NOMO-1 treated with DMSO at 0.1 percent for 48 hours (cell line): ENCODE data around the gene GMEB1.
"Not testable (repeated sequence)": the region's sequence is repeated elsewhere in the genome, so short reads cannot be mapped to it uniquely, and the experiment has no call there.

Experiments
- DNase-seq: peaks from one replicate; lab custom pipeline; 2025; ENCODE audit not compliant: unreplicated experiment; lab: John Stamatoyannopoulos, UW

The GMEB1 gene, protein sequence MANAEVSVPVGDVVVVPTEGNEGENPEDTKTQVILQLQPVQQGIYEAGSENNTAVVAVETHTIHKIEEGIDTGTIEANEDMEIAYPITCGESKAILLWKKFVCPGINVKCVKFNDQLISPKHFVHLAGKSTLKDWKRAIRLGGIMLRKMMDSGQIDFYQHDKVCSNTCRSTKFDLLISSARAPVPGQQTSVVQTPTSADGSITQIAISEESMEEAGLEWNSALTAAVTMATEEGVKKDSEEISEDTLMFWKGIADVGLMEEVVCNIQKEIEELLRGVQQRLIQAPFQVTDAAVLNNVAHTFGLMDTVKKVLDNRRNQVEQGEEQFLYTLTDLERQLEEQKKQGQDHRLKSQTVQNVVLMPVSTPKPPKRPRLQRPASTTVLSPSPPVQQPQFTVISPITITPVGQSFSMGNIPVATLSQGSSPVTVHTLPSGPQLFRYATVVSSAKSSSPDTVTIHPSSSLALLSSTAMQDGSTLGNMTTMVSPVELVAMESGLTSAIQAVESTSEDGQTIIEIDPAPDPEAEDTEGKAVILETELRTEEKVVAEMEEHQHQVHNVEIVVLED

DNA sequence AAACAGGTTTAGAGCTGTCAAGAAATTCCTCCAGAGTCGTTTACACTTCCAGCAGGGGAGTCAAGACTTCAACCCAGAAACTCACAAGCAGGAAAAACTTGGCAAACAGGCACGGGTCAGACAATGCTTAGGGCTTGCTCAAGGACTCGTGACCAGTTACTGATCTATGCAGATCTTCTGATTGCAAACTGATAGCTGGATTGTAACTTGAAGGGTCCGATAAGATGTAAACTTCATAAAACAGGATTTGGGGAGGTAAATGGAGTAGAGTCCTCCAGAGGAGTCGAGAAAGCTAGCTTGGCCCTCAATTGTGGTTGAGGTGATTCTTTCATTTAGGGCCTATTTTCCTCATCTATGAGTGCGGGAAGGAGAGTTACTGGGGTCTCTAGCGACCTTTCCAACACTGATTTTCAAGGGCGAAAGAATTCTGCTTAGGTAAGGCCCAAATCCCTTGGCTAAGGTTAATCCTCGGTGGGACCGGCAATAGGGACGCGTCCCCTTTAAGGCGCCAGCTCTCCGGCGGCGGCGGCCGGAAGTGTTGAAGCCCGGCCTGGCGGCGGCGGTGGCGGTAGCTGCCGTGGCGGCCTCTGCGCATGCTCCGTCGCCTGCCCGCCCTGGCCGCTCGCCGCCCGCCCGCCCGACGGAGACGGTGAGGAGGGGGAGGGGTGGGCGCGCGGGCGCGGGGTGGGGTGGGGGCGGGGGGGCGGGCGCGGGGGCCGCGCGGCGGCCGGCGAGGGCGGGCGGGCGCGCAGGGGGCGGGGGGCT, at the start of gene GMEB1:
Gene GMEB1 (plus strand): TSS at position 594 of the 765 bp plus-strand sequence. CDS start 14,829 bp downstream, outside the sequence.
- peak; percentile 71 for DNase-seq

DNA sequence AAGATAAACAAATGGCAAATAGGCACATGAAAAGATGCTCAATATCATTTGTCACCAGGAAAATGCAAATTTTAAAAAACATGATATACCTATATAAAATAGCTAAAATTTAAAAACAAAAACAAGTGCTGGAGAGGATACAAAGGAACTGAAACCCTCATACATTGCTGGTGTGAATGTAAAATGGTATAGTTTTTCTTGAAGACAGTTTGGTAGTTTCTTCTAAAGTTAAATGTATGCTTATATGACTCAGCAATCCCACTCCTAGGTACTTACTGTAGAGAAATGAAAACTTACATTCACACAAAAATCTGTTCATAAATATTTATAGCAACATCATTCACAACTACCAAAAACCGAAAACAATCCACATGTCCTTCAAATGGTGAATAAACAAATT, 36.9 kb upstream of the GMEB1 start:
- no peak for DNase-seq

DNA sequence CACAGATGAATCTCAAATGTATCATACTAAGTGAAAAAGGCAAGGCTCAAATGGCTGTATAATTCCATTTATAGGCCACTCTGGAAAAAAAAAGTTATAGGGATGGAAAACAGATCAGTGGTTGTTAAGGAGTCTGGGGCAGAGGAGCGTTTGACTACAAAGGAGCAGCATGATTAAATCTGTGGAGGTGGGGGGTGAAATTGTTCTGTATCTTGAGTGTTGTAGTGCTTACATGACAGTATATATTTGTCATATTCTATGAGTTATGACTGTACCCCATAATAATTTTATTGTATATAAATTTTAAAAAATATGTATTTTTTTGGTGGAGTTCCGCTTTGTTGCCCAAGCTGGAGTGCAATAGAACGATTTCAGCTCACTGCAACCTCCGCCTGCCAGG, 36.0 kb upstream of the GMEB1 start:
- no peak for DNase-seq

DNA sequence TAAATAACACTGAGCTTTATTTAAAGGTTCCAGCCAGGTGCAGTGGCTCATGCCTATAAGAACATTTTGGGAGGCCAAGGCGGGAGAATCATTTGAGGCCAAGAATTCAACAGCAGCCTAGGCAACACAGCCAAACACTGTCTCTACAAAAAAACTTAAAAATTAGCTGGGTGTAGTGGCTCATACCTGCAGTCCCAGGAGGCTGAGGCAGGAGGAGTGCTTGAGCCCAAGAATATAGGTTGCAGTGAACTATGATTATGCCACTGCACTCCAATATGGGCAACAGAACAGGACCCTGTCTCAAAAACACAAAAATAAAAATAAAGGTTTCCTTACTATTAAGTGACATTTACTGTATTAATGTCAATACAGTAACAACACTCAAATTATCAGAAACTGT, 27.8 kb upstream of the GMEB1 start:
- no peak for DNase-seq

DNA sequence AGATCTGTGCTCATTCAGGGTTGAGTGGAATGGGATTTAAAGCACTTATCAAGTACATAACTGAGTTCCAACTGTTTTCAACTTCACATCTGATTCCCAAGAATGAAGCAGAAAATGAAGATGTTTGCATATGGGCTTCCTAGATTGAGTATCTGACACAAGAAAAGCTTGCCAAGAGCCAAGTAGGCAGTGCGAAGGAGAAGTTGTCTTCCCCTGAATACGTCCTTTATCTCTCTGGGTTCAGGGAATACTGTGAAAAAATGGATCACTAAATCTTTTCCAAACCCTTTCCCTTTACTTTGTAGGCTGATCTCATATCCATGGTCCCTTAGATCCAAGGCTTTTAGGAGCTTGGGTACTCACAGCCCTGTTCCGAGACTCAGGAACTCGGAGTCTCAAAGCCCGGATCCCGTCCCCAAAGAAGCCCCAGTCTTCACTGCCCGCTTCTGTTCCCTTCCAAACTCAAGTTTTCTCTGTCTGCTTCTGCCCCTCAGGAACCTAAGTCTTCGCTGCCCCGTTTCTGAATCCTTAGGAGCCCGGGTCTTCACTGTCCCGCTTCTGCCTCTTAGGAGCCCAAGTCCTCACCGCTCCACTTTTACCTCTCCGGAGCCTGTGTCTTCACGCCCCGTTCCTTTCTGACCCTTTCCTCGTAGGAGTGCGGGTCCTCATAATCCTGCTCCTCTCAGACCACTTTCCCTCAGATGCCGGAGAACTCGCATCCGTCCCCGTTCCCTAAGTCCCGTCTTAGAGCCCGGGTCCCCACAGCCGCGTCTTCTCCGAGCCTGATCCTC, 26.3 kb upstream of the GMEB1 start:
- no peak for DNase-seq

DNA sequence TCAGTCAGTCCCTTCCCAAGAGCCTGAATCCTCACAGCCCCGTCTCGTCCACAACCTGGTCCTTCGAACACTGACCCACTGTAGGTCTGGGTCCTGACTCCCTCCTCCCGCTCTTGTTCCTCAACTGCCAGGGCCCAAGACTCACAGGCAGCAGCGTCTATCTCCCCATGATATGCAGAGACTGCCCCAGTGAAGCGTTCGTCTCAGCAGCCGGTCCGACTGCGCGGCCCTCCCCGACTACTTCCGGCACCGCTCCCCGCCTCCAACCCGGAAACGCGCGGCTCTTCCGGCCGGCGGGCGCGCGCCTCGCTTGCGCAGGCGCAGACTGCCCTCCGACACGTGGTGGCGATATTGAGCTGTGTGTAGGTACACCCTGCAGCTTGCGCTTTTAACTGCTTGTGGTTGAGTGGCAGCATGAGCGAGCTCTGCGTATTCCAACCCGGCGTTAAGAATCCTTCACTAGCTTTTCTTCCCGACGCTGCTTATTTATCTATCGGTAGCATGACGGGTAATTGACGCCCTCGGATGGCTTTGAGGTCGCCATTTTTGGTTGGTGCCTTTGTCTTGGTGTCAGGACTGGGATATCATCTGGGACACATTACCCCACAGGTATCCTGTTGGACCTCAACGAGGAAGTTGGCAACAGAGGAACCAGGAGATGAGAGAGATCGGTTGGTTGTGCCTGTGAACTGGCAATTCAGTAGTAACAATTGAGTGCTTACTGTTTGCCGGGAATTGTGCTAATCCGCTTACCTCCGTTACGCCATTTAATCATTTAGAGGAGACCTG, 25.5 kb upstream of the GMEB1 start, which contains the start of gene TAF12:
Gene TAF12 (minus strand): TSS at position 221 of the 789 bp plus-strand sequence. CDS start 20,986 bp downstream, outside the sequence.
- peak; percentile 94 for DNase-seq

DNA sequence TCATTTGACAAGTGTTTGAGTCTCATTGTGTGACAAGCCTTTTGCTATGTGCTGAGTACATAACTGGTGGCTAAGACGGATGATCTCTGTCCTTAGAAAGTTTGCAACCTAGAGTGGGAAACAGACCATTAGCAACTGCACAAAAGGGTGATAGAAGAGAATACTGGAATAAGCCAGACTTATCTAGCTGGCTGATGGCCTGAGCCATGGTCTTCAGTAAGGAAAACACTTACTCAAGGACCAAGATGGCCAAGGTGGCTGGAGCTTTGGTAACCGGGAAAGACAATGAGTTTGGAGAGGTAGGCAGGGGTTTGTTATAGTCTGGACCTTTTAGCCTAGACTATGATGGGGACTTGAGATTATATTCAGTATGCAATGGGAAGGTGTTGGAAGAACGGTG, 24.1 kb upstream of the GMEB1 start:
- DNase-seq, result no peak

DNA sequence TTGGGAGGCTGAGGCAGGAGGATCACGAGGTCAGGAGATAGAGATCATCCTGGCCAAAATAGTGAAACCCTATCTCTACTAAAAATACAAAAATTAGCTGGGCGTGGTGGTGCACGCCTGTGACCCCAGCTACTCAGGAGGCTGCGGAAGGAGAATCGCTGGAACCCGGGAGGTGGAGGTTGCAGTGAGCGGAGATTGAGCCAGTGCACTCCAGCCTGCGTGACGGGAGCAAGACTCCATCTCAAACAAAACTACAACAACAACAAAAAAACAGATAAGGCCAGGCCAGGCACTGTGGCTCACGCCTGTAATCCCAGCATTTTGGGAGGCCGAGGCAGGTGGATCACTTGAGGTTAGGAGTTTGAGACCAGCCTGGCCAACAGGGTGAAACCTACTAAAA, 23.2 kb upstream of the GMEB1 start:
- DNase-seq, result not testable (repeated sequence)

DNA sequence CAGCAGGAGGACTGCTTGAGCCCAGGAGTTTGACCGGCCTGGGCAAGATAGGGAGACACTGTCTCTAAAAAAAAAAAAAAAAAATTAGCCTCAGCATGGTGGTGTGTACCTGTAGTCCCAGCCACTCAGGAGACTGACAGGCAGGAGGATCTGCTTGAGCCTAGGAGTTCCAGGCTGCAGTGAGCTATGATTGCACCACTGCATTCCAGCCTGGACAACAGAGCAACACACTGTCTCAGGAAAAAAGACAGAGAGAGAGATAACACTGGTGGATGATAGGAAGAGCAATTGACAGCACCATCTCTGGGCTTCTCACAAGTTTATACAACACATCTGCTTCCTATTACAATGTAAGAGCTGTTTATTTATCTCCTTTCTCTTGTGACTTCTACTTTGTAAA, 22.5 kb upstream of the GMEB1 start:
- no peak for DNase-seq

DNA sequence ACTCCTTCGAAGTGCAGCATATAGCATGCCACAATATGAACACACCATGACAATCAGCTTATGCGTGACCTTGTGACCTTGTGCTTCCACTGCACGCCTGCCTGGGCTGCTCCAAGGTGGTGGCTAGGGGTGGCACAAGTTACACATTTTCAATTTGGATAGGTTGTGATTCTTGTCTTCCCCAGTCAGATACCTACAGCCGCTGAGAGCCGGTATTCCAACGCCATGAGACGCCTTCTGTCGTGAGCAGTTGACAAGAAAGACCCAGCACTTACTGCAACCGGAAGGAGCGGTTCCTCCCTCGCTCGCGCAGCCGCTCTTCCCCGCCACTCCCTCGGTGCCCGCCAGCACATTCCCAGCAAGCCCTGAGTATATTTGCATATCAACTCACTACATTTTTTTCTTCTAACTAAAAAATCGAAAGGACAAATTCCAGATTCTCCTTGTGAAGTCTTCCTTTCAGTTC, 20.5 kb upstream of the GMEB1 start:
- DNase-seq, result peak; percentile 94

DNA sequence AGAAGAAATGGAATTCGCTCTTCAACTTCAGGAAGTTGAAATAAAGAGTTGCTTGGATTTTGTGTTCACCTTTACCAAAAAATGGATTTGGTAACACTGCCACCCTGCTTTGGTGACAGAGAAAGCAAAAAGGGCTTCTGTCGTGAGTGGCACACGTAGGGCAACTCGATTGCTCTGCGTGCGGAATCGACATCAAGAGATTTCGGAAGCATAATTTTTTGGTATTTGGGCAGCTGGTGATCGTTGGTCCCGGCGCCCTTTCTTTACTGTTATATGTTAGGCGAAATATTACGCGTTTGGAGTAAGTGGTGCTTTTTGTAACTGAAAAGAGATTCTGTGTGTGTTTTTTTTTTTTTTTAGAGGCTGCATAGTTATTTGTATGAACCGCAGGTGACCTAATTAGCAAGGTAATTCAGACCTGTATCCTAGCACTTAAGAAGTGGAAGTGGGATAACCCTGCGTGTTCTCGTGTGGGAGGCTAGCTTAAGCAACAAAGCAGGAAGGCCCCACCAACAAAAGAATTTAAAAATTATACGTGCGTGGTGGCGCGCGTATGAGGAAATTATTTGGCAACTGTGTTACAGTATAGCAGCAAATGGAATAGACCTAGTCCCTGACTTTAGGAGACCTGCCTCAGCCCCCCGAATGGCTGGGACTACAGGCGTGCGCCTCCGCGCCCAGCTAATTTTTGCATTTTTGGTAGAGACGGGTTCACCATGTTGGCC, 19.9 kb upstream of the GMEB1 start, which contains the start of gene RNU11:
Gene RNU11 (plus strand): TSS at position 127 of the 725 bp plus-strand sequence.
- peak; percentile 98 for DNase-seq

DNA sequence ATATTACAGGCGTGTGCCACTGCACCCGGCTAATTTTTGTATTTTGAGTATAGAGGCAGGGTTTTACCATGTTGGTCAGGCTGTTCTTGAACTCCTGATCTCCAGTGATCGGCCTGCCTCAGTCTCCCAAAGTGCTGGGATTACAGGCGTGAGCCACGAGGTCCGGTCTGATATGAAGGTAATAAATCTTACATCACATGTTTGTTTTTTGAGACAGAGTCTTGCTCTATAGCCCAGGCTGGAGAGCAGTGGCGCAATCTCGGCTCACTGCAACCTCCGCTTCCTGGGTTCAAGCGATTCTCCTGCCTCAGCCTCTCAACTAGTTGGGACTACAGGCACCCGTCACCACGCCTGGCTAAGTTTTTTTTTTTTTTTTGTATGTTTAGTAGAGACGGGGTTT, 15.5 kb upstream of the GMEB1 start:
- DNase-seq, result not testable (repeated sequence)

DNA sequence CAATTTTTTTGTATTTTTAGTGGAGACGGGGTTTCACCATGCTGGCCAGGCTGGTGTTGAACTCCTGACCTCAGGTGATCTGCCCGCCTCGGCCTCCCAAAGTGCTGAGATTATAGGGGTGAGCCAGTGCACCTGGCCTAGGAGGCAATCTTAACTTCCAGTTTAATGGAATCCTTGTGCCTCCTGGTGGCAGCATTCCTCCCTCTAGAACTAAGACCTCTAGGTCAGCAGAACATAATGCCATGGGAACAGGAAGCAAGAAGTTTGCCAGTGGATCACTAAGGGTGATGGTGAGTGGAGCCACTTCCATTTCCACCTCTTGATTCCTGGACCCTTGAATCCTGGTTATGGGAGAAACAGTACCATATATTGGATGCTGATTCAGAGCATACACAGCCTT, 14.7 kb upstream of the GMEB1 start:
- DNase-seq, result not testable (repeated sequence)

DNA sequence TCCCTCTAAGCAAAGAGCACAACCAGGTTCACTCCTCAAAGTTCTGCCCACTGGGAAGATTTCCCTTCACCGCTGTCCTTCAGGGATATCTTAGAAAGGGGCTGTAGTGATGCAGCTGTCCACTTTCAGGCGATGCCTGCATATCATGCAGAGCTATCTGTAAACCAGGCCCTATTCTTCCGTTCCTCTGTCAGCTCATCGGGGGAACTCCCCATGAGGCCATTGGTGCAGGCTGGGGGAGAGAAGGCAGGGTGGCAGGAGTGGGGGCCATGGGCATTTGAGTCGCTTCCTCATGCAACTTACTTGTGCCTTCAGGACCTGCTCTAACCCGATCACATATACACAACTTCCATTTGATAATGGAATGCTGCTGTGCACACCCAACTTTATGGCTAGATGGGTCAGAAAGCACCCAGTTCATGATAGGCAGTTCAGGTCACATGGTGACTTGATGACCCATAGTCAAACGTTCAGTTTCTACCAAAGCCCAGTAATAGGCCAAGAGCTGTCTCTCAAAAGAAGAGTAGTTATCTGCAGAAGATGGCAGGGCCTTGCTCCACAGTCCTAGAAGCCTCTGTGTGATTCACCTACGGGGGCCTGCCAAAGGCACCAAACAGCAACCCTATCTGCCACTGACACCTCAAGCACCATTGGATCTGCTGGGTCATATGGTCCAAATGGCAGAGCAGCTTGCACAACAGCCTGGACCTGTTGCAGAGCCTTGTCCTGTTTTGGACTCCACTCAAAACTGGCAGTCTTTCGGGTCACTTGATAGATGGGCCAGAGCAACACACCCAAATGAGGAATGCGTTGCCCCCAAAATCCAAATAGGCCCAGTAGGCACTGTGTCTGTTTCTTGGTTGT, 12.9 kb upstream of the GMEB1 start:
- not testable (repeated sequence) for DNase-seq

DNA sequence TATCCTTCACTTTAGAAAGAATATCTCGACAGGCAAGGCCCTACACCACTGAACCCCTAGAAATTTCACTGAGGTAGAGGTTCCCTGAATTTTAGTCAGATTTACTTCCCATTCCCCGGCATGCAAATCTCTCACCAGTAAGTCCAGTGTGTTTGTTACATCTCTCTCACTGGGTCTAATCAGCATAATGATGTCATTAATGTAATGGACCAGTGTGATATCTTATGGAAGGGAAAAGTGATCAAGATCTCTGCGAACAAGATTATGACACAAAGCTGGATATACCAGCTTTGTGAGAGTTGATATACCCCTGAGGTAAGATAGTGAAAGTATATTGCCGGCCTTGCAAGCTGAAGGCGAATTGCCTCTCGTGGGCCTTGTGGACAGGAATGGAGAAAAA, 12.2 kb upstream of the GMEB1 start:
- no peak for DNase-seq

DNA sequence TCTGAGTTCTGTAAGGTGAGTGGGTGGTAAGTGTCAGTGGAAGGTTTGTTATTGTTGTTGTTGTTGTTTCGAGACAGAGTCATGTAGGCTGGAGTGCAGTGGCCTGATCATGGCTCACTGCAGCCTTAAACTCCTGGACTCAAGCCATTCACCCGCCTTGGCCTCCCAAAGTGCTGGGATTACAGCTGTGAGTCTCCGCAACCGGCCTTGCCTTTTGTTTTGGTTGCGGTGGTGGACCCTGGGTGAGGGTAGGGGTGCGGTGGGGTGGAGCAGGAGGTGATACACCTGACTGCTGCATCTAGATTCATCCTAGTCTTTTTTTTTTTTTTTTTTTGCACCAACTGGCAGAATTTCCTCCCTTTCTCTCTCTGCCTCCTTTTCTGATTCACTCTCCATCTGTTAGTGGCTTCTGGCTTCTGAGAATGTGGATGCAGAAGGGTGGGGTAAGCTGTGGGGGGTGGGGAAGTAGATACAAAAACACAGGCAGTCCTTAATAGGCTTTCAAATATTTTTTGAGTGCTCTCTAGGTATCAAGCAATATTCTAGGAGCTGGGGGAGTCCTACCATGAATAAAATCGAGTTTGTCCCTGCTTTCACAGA, 4.6 kb upstream of the GMEB1 start:
- no peak for DNase-seq

DNA sequence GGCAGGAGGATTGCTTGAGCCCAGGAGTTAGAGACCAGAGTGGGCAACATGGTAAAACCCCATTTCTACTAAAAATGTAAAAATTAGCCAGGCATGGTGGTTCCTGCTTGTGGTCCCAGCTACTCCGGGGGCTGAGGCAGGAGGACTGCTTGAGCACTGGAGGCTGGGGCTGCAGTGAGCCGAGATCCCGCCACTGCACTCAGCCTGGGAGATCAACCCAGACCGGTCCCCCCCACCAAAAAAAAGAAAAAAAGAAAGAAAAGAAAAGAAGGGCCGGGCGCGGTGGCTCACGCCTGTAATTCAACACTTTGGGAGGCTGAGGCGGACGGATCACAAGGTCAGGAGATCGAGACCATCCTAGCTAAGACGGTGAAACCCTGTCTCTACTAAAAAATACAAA, 1.8 kb upstream of the GMEB1 start:
- DNase-seq, result no peak
